Measurements from ENCODE around the gene AR. TPM values are rescaled to one million over a fixed set of nuclear protein-coding genes. Genes with fewer than 3 reads are reported as not detected.

The AR gene
- total and polyA plus RNA-seq, 10 of the 15 experiments (the other 5 are each of a cell fraction or from before 2014, with no cell fraction given) = 0.07 to 0.09 (median 0.08) TPM; not detected in 7

- Histone ChIP-seq H3K27me3 (replicated peaks in 1 of 2; ENCODE audit: control insufficient read depth in 2 of 2, insufficient read depth in 2 of 2, low read length in 1 of 2) (no peaks in the 10 kb centered on the region), H3K27ac (ENCODE audit: control insufficient read depth, insufficient read depth) (no peak overlapping the region), H2AFZ (ENCODE audit: control insufficient read depth, low read depth, low read length) (no peak overlapping the region), H3K79me2 (ENCODE audit: control insufficient read depth, insufficient read depth, low read length) (no peaks in the 10 kb centered on the region), H3K36me3 (ENCODE audit: control insufficient read depth in 2 of 2, insufficient read depth in 2 of 2, low read length in 1 of 2) (no peaks in the 10 kb centered on the region), H3K4me2 (ENCODE audit: control insufficient read depth, insufficient read depth) (no peak overlapping the region), H3K9ac (ENCODE audit: control insufficient read depth, insufficient read depth, low read length) (no peak overlapping the region), H3K4me1 (ENCODE audit: control insufficient read depth, insufficient read depth, low read length) (no peaks in the 10 kb centered on the region), H3K9me3 (replicated peaks; ENCODE audit: control insufficient read depth, insufficient read depth, low read length) (no peaks in the 10 kb centered on the region), H3K4me3 (no peak overlapping the region), H4K20me1 (ENCODE audit: control insufficient read depth, insufficient read depth) (no peaks in the 10 kb centered on the region)
- DNase-seq (ENCODE audit: low read depth, low spot score) = no peak
- SMC1A ChIA-PET (ENCODE audit: uncharacterized antibody, unreplicated experiment) = no interaction called here
- CTCF ChIA-PET = no interaction called here
- in situ Hi-C loops (cut with MboI) = no loop called here
- 18% methylated on average over 4 of the region's 4 CpGs for WGBS (ENCODE audit: insufficient coverage, insufficient replicate concordance, low lambda C conversion rate, missing lambda C conversion rate)
- no peak for ATAC-seq
- RAD21 ChIA-PET (ENCODE audit: unreplicated experiment) = no interaction called here
- no peak for TF ChIP-seq SUPT20H (IDR thresholded peaks at IDR 0.05; ENCODE audit: borderline replicate concordance, control insufficient read depth, low read depth, low read length)
- no peak for TF ChIP-seq TCF3 (IDR thresholded peaks at IDR 0.05; ENCODE audit: borderline replicate concordance, insufficient read depth, low read depth, low read length)
- BruUV-seq (replicated peaks) = no TSS peak
- no peak for FAIRE-seq
- POLR2A ChIA-PET = no interaction called here
- intact Hi-C loops (cut with micrococcal nuclease; ENCODE audit: unreplicated experiment) = no loop called here
These were observed 140.3 kb downstream of the AR start for GRCh38 chrX:67684136-67684535.

- H3K36me3 ChIP-seq (ENCODE audit: control insufficient read depth in 2 of 2, insufficient read depth in 2 of 2, low read length in 1 of 2) = no peaks in the 10 kb centered on the region
- intact Hi-C loops (cut with micrococcal nuclease; ENCODE audit: unreplicated experiment) (no loop called here), in situ Hi-C loops (cut with MboI) (no loop called here)
- DNase-seq (ENCODE audit: low read depth, low spot score) (no peak), FAIRE-seq (no peak), ATAC-seq (no peak)
- H3K27me3 ChIP-seq (replicated peaks in 1 of 2; ENCODE audit: control insufficient read depth in 2 of 2, insufficient read depth in 2 of 2, low read length in 1 of 2) = no peaks in the 10 kb centered on the region
- H3K4me2 ChIP-seq (ENCODE audit: control insufficient read depth, insufficient read depth) = no peak overlapping the region
- RAD21 ChIA-PET (ENCODE audit: unreplicated experiment) = no interaction called here
- H4K20me1 ChIP-seq (ENCODE audit: control insufficient read depth, insufficient read depth) = no peaks in the 10 kb centered on the region
- H3K27ac ChIP-seq (ENCODE audit: control insufficient read depth, insufficient read depth) = no peak overlapping the region
- no peak overlapping the region for H3K4me3 ChIP-seq
- H3K9me3 ChIP-seq (replicated peaks; ENCODE audit: control insufficient read depth, insufficient read depth, low read length) = no peaks in the 10 kb centered on the region
- H2AFZ ChIP-seq (ENCODE audit: control insufficient read depth, low read depth, low read length) = no peak overlapping the region
- H3K79me2 ChIP-seq (ENCODE audit: control insufficient read depth, insufficient read depth, low read length) = no peaks in the 10 kb centered on the region
- no TSS peak for BruUV-seq (replicated peaks)
- CTCF ChIA-PET = no interaction called here
- SMC1A ChIA-PET (ENCODE audit: uncharacterized antibody, unreplicated experiment) = no interaction called here
- POLR2A ChIA-PET = no interaction called here
- H3K4me1 ChIP-seq (ENCODE audit: control insufficient read depth, insufficient read depth, low read length) = no peaks in the 10 kb centered on the region
- H3K9ac ChIP-seq (ENCODE audit: control insufficient read depth, insufficient read depth, low read length) = no peak overlapping the region
- no peak for TF ChIP-seq EED (IDR thresholded peaks at IDR 0.05; ENCODE audit: low read depth)
- no peak for TF ChIP-seq NRF1 (conservative IDR thresholded peaks at IDR 0.05; ENCODE audit: low read depth, low read length)
- no peak for TF ChIP-seq TBL1XR1 (IDR thresholded peaks at IDR 0.05; ENCODE audit: low read depth, low read length)
- TF ChIP-seq CHD1 (IDR thresholded peaks at IDR 0.05; ENCODE audit: low read depth, low read length) = no peak
- TF ChIP-seq RFX5 (IDR thresholded peaks at IDR 0.05; ENCODE audit: low read depth, low read length) = no peak
- TF ChIP-seq SIX5 (IDR thresholded peaks at IDR 0.05; ENCODE audit: low read depth, low read length, severe bottlenecking) = no peak
- TF ChIP-seq USF2 (IDR thresholded peaks at IDR 0.05; ENCODE audit: borderline replicate concordance, low read depth, low read length) = no peak
- TF ChIP-seq CBFB (IDR thresholded peaks at IDR 0.05; ENCODE audit: low read depth) = no peak
- no peak for TF ChIP-seq TAF1 (IDR thresholded peaks at IDR 0.05; ENCODE audit: borderline replicate concordance, low read depth, low read length)
- TF ChIP-seq HDGF (IDR thresholded peaks at IDR 0.05) = no peak
- no peak for TF ChIP-seq CUX1 (IDR thresholded peaks at IDR 0.05; ENCODE audit: insufficient replicate concordance, low read depth, low read length)
- TF ChIP-seq ESRRA (IDR thresholded peaks at IDR 0.05; ENCODE audit: low read length) = no peak
These were observed 148.4 kb downstream of the AR start for GRCh38 chrX:67692246-67692645.

Measured in GM12878 (cell line).